ENCODE measurements around the gene CHMP6. TPM values are rescaled to one million over a fixed set of nuclear protein-coding genes. Genes with fewer than 3 reads are reported as not detected.

Gene CHMP6
- total and polyA plus RNA-seq, 9 of the 15 experiments (the other 6 are each of a cell fraction or from before 2014, with no cell fraction given), result 0.25 to 30.4 (median 13.4) TPM

DNA sequence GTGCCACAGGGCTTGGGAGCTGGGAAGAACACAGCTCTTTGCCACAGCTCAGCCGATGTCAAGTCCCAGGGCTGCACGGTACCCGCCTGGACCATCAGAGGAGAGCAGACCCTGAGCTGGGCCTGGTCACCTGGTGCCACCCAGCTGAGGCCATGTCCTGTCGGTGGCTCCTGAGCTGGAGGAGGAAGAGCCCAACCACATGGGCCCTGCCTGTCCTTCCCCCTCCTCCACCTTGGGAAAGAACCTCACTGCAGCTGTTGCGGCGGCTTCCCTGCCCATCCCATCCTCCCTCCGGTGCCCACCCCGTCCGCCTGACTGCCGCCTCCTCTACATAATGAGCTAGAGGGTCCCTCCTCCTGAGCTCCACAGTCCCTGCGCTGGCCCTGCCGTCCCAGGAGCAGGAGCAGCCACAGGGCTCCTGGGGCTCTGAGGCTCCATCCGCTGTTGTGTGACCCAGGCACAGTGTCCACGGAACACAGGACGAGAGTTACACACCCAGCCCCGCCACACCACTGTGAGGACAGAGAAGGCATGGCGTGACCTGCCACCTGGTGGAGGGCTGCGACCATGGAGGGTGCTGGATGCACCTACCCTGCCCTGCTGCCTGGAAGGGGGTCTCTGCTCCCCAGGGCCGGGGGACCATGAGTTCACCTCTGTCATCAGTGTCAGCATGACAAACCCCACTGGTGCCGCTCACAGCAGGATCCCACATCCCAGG is 21.4 kb upstream of the CHMP6 start (continued):
- TF ChIP-seq, protein P1, sequence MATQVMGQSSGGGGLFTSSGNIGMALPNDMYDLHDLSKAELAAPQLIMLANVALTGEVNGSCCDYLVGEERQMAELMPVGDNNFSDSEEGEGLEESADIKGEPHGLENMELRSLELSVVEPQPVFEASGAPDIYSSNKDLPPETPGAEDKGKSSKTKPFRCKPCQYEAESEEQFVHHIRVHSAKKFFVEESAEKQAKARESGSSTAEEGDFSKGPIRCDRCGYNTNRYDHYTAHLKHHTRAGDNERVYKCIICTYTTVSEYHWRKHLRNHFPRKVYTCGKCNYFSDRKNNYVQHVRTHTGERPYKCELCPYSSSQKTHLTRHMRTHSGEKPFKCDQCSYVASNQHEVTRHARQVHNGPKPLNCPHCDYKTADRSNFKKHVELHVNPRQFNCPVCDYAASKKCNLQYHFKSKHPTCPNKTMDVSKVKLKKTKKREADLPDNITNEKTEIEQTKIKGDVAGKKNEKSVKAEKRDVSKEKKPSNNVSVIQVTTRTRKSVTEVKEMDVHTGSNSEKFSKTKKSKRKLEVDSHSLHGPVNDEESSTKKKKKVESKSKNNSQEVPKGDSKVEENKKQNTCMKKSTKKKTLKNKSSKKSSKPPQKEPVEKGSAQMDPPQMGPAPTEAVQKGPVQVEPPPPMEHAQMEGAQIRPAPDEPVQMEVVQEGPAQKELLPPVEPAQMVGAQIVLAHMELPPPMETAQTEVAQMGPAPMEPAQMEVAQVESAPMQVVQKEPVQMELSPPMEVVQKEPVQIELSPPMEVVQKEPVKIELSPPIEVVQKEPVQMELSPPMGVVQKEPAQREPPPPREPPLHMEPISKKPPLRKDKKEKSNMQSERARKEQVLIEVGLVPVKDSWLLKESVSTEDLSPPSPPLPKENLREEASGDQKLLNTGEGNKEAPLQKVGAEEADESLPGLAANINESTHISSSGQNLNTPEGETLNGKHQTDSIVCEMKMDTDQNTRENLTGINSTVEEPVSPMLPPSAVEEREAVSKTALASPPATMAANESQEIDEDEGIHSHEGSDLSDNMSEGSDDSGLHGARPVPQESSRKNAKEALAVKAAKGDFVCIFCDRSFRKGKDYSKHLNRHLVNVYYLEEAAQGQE (IDR thresholded peaks at IDR 0.05; ENCODE audit: borderline replicate concordance), result peak; percentile 22; the same call in 1 of the 2 replicates
- TF ChIP-seq, protein P1 (CRISPR knock-in tag; IDR thresholded peaks at IDR 0.05; ENCODE audit: low read depth), result no peak
- peak; percentile 58 for TF ChIP-seq RBM22 (IDR thresholded peaks at IDR 0.05; ENCODE audit: low read depth, low read length, poor library complexity, severe bottlenecking)
- TF ChIP-seq TCFL5 (CRISPR knock-in tag; conservative IDR thresholded peaks at IDR 0.05), result no peak
- peak in 1 of 2 experiments; percentile 57; a peak in 2 of 4 replicates for TF ChIP-seq RAD21 (CRISPR knock-in tag; conservative IDR thresholded peaks at IDR 0.05 in 1 of 2, IDR thresholded peaks at IDR 0.05 in 1 of 2)
- peak; percentile 67 for TF ChIP-seq POLR2G (IDR thresholded peaks at IDR 0.05; ENCODE audit: low read depth, low read length)
- no peak for TF ChIP-seq ZC3H8 (IDR thresholded peaks at IDR 0.05)
- no peak for TF ChIP-seq TSC22D4 (tag; IDR thresholded peaks at IDR 0.05)
- TF ChIP-seq, protein P2, sequence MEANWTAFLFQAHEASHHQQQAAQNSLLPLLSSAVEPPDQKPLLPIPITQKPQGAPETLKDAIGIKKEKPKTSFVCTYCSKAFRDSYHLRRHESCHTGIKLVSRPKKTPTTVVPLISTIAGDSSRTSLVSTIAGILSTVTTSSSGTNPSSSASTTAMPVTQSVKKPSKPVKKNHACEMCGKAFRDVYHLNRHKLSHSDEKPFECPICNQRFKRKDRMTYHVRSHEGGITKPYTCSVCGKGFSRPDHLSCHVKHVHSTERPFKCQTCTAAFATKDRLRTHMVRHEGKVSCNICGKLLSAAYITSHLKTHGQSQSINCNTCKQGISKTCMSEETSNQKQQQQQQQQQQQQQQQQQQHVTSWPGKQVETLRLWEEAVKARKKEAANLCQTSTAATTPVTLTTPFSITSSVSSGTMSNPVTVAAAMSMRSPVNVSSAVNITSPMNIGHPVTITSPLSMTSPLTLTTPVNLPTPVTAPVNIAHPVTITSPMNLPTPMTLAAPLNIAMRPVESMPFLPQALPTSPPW (CRISPR knock-in tag; IDR thresholded peaks at IDR 0.05), result no peak
- no peak for TF ChIP-seq SAFB (IDR thresholded peaks at IDR 0.05; ENCODE audit: borderline replicate concordance, low read depth, low read length)
- peak; percentile 51 for TF ChIP-seq SMC3 (conservative IDR thresholded peaks at IDR 0.05; ENCODE audit: insufficient read depth, low read depth, low read length)
- TF ChIP-seq ZNF695 (CRISPR knock-in tag; IDR thresholded peaks at IDR 0.05), result no peak
- TF ChIP-seq BDP1 (IDR thresholded peaks at IDR 0.05; ENCODE audit: insufficient read depth, insufficient read length), result no peak
